Kidney (tissue), 14 donors: ENCODE data around the gene PDSS2. TPM values are rescaled to one million over a fixed set of nuclear protein-coding genes. Genes with fewer than 3 reads are reported as not detected.

Experiments used
- DNase-seq, 5 donors: peaks; one replicate each; pipeline ENCODE4 v3.0.0-alpha.2; 2013 to 2020
- FAIRE-seq: peaks from 2 replicates; lab custom pipeline; 2012; peaks lifted over from hg19 to GRCh38; lab: Jason Lieb, UNC
- H3K27ac ChIP-seq, 2 donors: one replicate each; pipeline ENCODE4 v1.7.0; 2013; ENCODE audit warnings: low read depth in 2 of 2, low read length in 2 of 2, inconsistent platforms in 1 of 2
- H3K27me3 ChIP-seq: one replicate; pipeline ENCODE4 v1.7.1; 2013; ENCODE audit warnings: low read length, inconsistent platforms; ENCODE audit not compliant: control insufficient read depth, insufficient read depth
- H3K36me3 ChIP-seq, 3 donors: one replicate each; pipeline versions ENCODE4 v1.7.0 to v1.7.1; 2013; ENCODE audit warnings: low read length in 3 of 3, control low read depth in 1 of 3, inconsistent platforms in 1 of 3; ENCODE audit not compliant: insufficient read depth in 3 of 3, control insufficient read depth in 2 of 3
- H3K4me1 ChIP-seq, 3 donors: one replicate each; pipeline versions ENCODE4 v1.7.0 to v1.7.1; 2013; ENCODE audit warnings: low read length in 3 of 3, inconsistent platforms in 1 of 3, low read depth in 1 of 3; ENCODE audit not compliant: control insufficient read depth in 2 of 3, insufficient read depth in 2 of 3
- H3K4me3 ChIP-seq, 3 donors: one replicate each; pipeline versions ENCODE4 v1.7.0 to v1.8.1; 2013; ENCODE audit warnings: low read length in 3 of 3, control low read depth in 1 of 3, inconsistent platforms in 1 of 3
- H3K9ac ChIP-seq, 3 donors: one replicate each; pipeline versions ENCODE4 v1.7.0 to v1.7.1; 2013; ENCODE audit warnings: low read length in 3 of 3, control low read depth in 1 of 3, inconsistent platforms in 1 of 3
- H3K9me3 ChIP-seq, 3 donors: one replicate each; pipeline versions ENCODE4 v1.7.0 to v1.7.1; 2013; ENCODE audit warnings: low read length in 3 of 3, control low read depth in 1 of 3, inconsistent platforms in 1 of 3; ENCODE audit not compliant: control insufficient read depth in 2 of 3, insufficient read depth in 1 of 3
- intact Hi-C: fragments of 100-400 bp; cut with DNase I; formaldehyde crosslinking; loops from one replicate; pipeline ENCODE4 v1.11.1; 2022
- polyA plus RNA-seq: library from polyadenylated mRNA; stranded (reverse); fragments of 350-450 nt; fragmentation: Illumina TruSeq; extraction: RNeasy Lipid Tissue Mini Kit (QIAGEN cat#74804); gene quantifications from one replicate; pipeline ENCODE4 v1.2.3, GENCODE V29; 2014; ENCODE audit warnings: low read depth, low replicate concordance; ENCODE audit not compliant: insufficient read depth
- total RNA-seq: library from RNA; stranded (reverse); fragmentation: NEBNext Ultra II Directional; extraction: Animal tissue kit (Norgen Biotek cat#: 25700); gene quantifications from one replicate; pipeline ENCODE4 v1.2.1, GENCODE V29; 2021
- TF ChIP-seq, protein P1 (sequence below): IDR thresholded peaks from 3 replicates; pipeline ENCODE4 v1.5.1; 2012; ENCODE audit warnings: mild to moderate bottlenecking, moderate library complexity, borderline replicate concordance; ENCODE audit not compliant: insufficient read depth; ENCODE audit errors: extremely low read depth
- donor health status: control.
- donor health status: control.
- donor health status: control.
- donor health status: control.
- donor health status: control.
- donor health status: DM: yes; HTN: yes; CAD: no.
- donor health status: Normal renal cell carcinoma (clear cell type).

The PDSS2 gene
- total and polyA plus RNA-seq, 2 donors from 2014 or later = 16.4 to 20.7 TPM

DNA sequence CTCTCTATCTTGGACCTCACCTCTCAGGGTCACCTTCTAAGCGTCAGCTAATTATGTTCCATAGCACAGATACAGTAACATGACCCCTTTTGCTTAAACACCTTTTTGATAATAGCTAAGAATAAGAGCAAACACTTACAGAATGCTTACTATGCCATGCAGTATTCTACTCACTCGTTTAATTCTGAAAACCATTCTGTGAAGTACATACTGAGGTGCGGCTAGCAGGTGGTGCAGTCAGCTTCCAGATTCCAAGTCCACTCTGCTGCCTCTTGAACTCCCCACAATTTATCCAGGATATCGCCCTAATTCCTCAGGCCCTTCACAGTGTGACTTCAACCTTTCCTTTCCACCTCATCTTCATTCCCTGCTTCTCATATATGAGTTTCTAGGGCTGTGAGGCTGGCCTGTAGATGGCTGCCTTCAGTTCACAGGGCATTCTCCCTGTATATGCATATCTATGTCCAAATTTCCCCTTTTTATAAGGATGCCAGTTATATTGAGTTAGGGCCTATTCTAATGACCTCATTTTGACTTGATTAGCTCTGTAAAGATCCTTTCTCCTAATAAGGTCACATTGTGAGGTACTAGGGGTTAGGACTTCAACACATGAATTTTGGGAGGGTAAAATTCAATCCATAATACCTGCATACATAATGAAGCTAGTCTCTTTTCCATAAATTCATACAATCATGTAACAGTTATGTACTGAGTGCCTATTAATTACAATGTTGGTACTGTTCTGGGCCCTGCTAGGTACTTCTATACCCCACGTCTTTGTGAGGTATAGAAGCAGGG, 130.1 kb downstream of the PDSS2 start:
- no peak for DNase-seq

DNA sequence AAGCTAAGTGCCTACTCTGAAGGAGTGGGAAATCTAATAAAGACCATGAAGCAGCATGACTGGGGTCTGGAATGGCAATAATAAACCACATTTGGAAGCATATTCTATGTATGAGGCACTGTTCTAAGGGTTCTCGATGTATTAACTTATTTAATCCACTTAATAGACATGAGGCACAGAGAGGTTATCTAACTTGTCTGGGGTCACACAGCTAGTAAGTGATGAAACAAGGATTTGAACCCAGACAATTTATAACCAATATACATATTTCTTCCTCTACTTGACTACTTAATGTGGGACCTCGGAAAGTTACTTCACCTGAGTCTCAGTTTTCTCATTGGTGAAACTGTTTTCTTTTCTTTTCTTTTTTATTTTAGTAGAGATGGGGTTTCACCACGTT, 131.3 kb downstream of the PDSS2 start:
- H3K9ac ChIP-seq = no peak overlapping the region
- H3K9me3 ChIP-seq = no peaks in the 10 kb centered on the region
- H3K27me3 ChIP-seq = no peaks in the 10 kb centered on the region
- H3K27ac ChIP-seq = no peak overlapping the region
- no peaks in the 10 kb centered on the region for H3K4me1 ChIP-seq
- TF ChIP-seq, protein P1, sequence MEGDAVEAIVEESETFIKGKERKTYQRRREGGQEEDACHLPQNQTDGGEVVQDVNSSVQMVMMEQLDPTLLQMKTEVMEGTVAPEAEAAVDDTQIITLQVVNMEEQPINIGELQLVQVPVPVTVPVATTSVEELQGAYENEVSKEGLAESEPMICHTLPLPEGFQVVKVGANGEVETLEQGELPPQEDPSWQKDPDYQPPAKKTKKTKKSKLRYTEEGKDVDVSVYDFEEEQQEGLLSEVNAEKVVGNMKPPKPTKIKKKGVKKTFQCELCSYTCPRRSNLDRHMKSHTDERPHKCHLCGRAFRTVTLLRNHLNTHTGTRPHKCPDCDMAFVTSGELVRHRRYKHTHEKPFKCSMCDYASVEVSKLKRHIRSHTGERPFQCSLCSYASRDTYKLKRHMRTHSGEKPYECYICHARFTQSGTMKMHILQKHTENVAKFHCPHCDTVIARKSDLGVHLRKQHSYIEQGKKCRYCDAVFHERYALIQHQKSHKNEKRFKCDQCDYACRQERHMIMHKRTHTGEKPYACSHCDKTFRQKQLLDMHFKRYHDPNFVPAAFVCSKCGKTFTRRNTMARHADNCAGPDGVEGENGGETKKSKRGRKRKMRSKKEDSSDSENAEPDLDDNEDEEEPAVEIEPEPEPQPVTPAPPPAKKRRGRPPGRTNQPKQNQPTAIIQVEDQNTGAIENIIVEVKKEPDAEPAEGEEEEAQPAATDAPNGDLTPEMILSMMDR = no peak
- H3K4me3 ChIP-seq = no peak overlapping the region
- DNase-seq (no peak), FAIRE-seq (no peak)
- intact Hi-C loops = no loop called here
- no peaks in the 10 kb centered on the region for H3K36me3 ChIP-seq

More for the DNA sequence above, 130.1 kb downstream of the PDSS2 start:
- Histone ChIP-seq H3K27me3 (no peaks in the 10 kb centered on the region), H3K4me1 (no peaks in the 10 kb centered on the region), H3K9me3 (no peaks in the 10 kb centered on the region), H3K9ac (no peak overlapping the region), H3K36me3 (no peaks in the 10 kb centered on the region), H3K4me3 (no peak overlapping the region), H3K27ac (no peak overlapping the region)
- FAIRE-seq = no peak
- intact Hi-C loops = no loop called here
- TF ChIP-seq, protein P1 = no peak

DNA sequence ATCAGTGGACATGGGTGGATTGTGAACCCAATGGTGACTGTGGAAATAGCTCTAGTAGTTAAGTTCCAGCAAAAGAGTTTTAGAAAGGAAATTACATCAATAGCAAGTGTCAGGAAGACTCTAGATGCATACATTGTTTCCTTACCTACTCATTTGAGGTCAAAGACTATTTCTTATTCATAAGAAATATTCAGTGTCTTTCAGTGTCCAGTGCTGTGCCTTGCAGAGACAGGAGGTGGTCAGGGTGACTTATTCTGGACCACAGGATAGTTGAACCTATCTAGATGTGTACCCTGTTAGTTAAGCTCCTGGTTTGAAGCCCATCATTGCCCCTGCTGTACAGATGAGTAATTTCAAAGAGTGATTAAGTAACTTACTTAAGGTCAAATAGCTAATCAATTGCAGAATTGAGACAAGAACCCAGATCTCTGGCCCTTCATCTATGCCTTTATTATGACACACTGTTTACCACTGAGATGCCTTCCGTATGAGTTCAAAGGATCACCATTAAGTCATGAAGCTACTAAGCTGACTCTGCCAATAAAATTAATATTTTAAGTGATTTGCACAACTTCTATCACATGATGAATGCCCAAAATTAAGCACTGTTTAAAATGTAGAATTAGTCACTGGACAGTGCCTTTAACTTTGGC, 136.1 kb downstream of the PDSS2 start:
- no peak overlapping the region for H3K4me3 ChIP-seq
- H3K36me3 ChIP-seq = no peaks in the 10 kb centered on the region
- no peaks in the 10 kb centered on the region for H3K27me3 ChIP-seq
- intact Hi-C loops = no loop called here
- H3K9me3 ChIP-seq = no peaks in the 10 kb centered on the region
- TF ChIP-seq, protein P1 = no peak
- no peaks in the 10 kb centered on the region for H3K4me1 ChIP-seq
- DNase-seq = no peak
- no peak overlapping the region for H3K27ac ChIP-seq
- no peak for FAIRE-seq
- H3K9ac ChIP-seq = no peak overlapping the region
